ENCODE results near the gene MAP7D1.
A peak's percentile ranks its signal among the peaks of the same experiment; 100 is the strongest.

The MAP7D1 gene

GRCh38 chr1:36137226-36137625 is 18.7 kb upstream of the MAP7D1 start:
- Mint-ChIP-seq H3K27ac (no peak overlapping the region), H3K9me3 (no peaks in the 10 kb centered on the region), H3K27me3 (no peaks in the 10 kb centered on the region), H3K36me3 (peaks cover 30% of the 10 kb centered on the region), H3K4me3 (no peak overlapping the region), H3K4me1 (peaks cover 23% of the 10 kb centered on the region)
- ATAC-seq = no peak

GRCh38 chr1:36137776-36138175 is 18.2 kb upstream of the MAP7D1 start:
- Mint-ChIP-seq H3K4me1 (peaks cover 25% of the 10 kb centered on the region), H3K4me3 (no peak overlapping the region), H3K27me3 (no peaks in the 10 kb centered on the region), H3K27ac (no peak overlapping the region), H3K9me3 (no peaks in the 10 kb centered on the region), H3K36me3 (peaks cover 30% of the 10 kb centered on the region)
- ATAC-seq = no peak

- Mint-ChIP-seq H3K36me3 (peaks cover 36% of the 10 kb centered on the region), H3K27ac (no peak overlapping the region), H3K27me3 (no peaks in the 10 kb centered on the region), H3K9me3 (no peaks in the 10 kb centered on the region), H3K4me1 (peaks cover 38% of the 10 kb centered on the region), H3K4me3 (no peak overlapping the region)
- ATAC-seq = no peak
Observed at GRCh38 chr1:36139521-36139920, 16.4 kb upstream of the MAP7D1 start.

- peaks cover 41% of the 10 kb centered on the region for H3K4me1 Mint-ChIP-seq
- no peaks in the 10 kb centered on the region for H3K27me3 Mint-ChIP-seq
- ATAC-seq = no peak
- H3K27ac Mint-ChIP-seq = no peak overlapping the region
- H3K4me3 Mint-ChIP-seq = no peak overlapping the region
- no peaks in the 10 kb centered on the region for H3K9me3 Mint-ChIP-seq
- H3K36me3 Mint-ChIP-seq = peaks cover 33% of the 10 kb centered on the region
Observed at GRCh38 chr1:36142121-36142520, 13.8 kb upstream of the MAP7D1 start.

- Mint-ChIP-seq H3K4me1 (peaks cover 51% of the 10 kb centered on the region), H3K4me3 (no peak overlapping the region), H3K9me3 (no peaks in the 10 kb centered on the region), H3K36me3 (peaks cover 20% of the 10 kb centered on the region), H3K27me3 (no peaks in the 10 kb centered on the region), H3K27ac (no peak overlapping the region)
- no peak for ATAC-seq
Observed at GRCh38 chr1:36143424-36143823, 12.5 kb upstream of the MAP7D1 start.

GRCh38 chr1:36144413-36144812 is 11.5 kb upstream of the MAP7D1 start:
- peaks cover 15% of the 10 kb centered on the region for H3K36me3 Mint-ChIP-seq
- H3K9me3 Mint-ChIP-seq = no peaks in the 10 kb centered on the region
- no peak overlapping the region for H3K27ac Mint-ChIP-seq

GRCh38 chr1:36148821-36149236 is 7.1 kb upstream of the MAP7D1 start:
- Mint-ChIP-seq H3K27me3 (no peaks in the 10 kb centered on the region), H3K9me3 (no peaks in the 10 kb centered on the region), H3K36me3 (no peaks in the 10 kb centered on the region), H3K4me1 (peaks cover 64% of the 10 kb centered on the region), H3K27ac (peak overlapping the region; percentile 94), H3K4me3 (peak overlapping the region; percentile 96)
- ATAC-seq = no peak

More at GRCh38 chr1:36144413-36144812, 11.5 kb upstream of the MAP7D1 start:
- Mint-ChIP-seq H3K4me1 (peaks cover 51% of the 10 kb centered on the region), H3K4me3 (no peak overlapping the region), H3K27me3 (no peaks in the 10 kb centered on the region)
- no peak for ATAC-seq

GRCh38 chr1:36149237-36149972 is 6.6 kb upstream of the MAP7D1 start, which contains the start of gene TRAPPC3:
TRAPPC3 (minus strand) TSS chr1:36149486; CDS start chr1:36149378, 108 bp downstream.
- peak within 1 kb of the TSS; percentile 94 for H3K27ac Mint-ChIP-seq
- H3K27me3 Mint-ChIP-seq = no peaks in the 10 kb centered on the region
- H3K4me3 Mint-ChIP-seq = peak within 1 kb of the TSS; percentile 96
- no peaks in the 10 kb centered on the region for H3K36me3 Mint-ChIP-seq
- no peaks in the 10 kb centered on the region for H3K9me3 Mint-ChIP-seq
- ATAC-seq = peak; percentile 98
- peaks cover 66% of the 10 kb centered on the region for H3K4me1 Mint-ChIP-seq

GRCh38 chr1:36149973-36150295 is 6.0 kb upstream of the MAP7D1 start:
- no peaks in the 10 kb centered on the region for H3K27me3 Mint-ChIP-seq
- H3K4me3 Mint-ChIP-seq = peak overlapping the region; percentile 96
- H3K9me3 Mint-ChIP-seq = no peaks in the 10 kb centered on the region
- H3K27ac Mint-ChIP-seq = peak overlapping the region; percentile 94
- H3K36me3 Mint-ChIP-seq = no peaks in the 10 kb centered on the region
- H3K4me1 Mint-ChIP-seq = peaks cover 67% of the 10 kb centered on the region
- ATAC-seq = no peak

GRCh38 chr1:36150296-36151133 is 5.4 kb upstream of the MAP7D1 start:
- Mint-ChIP-seq H3K27me3 (no peaks in the 10 kb centered on the region), H3K27ac (peak overlapping the region; percentile 94), H3K4me3 (peak overlapping the region; percentile 96), H3K4me1 (peaks cover 73% of the 10 kb centered on the region), H3K36me3 (no peaks in the 10 kb centered on the region), H3K9me3 (no peaks in the 10 kb centered on the region)
- peak; percentile 77 for ATAC-seq

GRCh38 chr1:36151134-36151844 is 4.7 kb upstream of the MAP7D1 start:
- H3K36me3 Mint-ChIP-seq = no peaks in the 10 kb centered on the region
- peak overlapping the region; percentile 94 for H3K27ac Mint-ChIP-seq
- ATAC-seq = no peak
- H3K4me3 Mint-ChIP-seq = peak overlapping the region; percentile 96
- no peaks in the 10 kb centered on the region for H3K27me3 Mint-ChIP-seq
- H3K9me3 Mint-ChIP-seq = no peaks in the 10 kb centered on the region
- peaks cover 73% of the 10 kb centered on the region for H3K4me1 Mint-ChIP-seq

- Mint-ChIP-seq H3K27me3 (no peaks in the 10 kb centered on the region), H3K27ac (peak overlapping the region; percentile 94), H3K9me3 (no peaks in the 10 kb centered on the region), H3K4me3 (peak overlapping the region; percentile 36), H3K36me3 (no peaks in the 10 kb centered on the region), H3K4me1 (peaks cover 71% of the 10 kb centered on the region)
- no peak for ATAC-seq
Observed at GRCh38 chr1:36151845-36152203, 4.1 kb upstream of the MAP7D1 start.

- ATAC-seq = no peak
- H3K36me3 Mint-ChIP-seq = no peaks in the 10 kb centered on the region
- H3K27ac Mint-ChIP-seq = peak overlapping the region; percentile 94
- H3K4me1 Mint-ChIP-seq = peaks cover 73% of the 10 kb centered on the region
- H3K9me3 Mint-ChIP-seq = no peaks in the 10 kb centered on the region
- H3K4me3 Mint-ChIP-seq = no peak overlapping the region
- H3K27me3 Mint-ChIP-seq = no peaks in the 10 kb centered on the region
Observed at GRCh38 chr1:36153476-36153875, 2.5 kb upstream of the MAP7D1 start.

GRCh38 chr1:36154335-36154734 is 1.6 kb upstream of the MAP7D1 start:
- Mint-ChIP-seq H3K9me3 (no peaks in the 10 kb centered on the region), H3K36me3 (no peaks in the 10 kb centered on the region), H3K4me1 (peaks cover 79% of the 10 kb centered on the region), H3K4me3 (peak overlapping the region; percentile 87), H3K27ac (peak overlapping the region; percentile 99), H3K27me3 (no peaks in the 10 kb centered on the region)
- ATAC-seq = no peak

GRCh38 chr1:36154765-36155407 is 1.1 kb upstream of the MAP7D1 start:
- no peaks in the 10 kb centered on the region for H3K36me3 Mint-ChIP-seq
- ATAC-seq = no peak
- no peaks in the 10 kb centered on the region for H3K27me3 Mint-ChIP-seq
- H3K4me1 Mint-ChIP-seq = peaks cover 80% of the 10 kb centered on the region
- no peaks in the 10 kb centered on the region for H3K9me3 Mint-ChIP-seq
- H3K4me3 Mint-ChIP-seq = peak overlapping the region; percentile 87
- H3K27ac Mint-ChIP-seq = peak overlapping the region; percentile 99

All from stimulated activated memory B cell treated with anti-CD40 and anti-IgM and Interleukin-4, amounts not matched to agents 10 μg/mL and 1 μg/mL and 100 μg/mL, for 72 hours (primary cell).